Measurements from ENCODE around the gene SUSD6.
A peak's percentile ranks its signal among the peaks of the same experiment; 100 is the strongest.

The SUSD6 gene

DNA sequence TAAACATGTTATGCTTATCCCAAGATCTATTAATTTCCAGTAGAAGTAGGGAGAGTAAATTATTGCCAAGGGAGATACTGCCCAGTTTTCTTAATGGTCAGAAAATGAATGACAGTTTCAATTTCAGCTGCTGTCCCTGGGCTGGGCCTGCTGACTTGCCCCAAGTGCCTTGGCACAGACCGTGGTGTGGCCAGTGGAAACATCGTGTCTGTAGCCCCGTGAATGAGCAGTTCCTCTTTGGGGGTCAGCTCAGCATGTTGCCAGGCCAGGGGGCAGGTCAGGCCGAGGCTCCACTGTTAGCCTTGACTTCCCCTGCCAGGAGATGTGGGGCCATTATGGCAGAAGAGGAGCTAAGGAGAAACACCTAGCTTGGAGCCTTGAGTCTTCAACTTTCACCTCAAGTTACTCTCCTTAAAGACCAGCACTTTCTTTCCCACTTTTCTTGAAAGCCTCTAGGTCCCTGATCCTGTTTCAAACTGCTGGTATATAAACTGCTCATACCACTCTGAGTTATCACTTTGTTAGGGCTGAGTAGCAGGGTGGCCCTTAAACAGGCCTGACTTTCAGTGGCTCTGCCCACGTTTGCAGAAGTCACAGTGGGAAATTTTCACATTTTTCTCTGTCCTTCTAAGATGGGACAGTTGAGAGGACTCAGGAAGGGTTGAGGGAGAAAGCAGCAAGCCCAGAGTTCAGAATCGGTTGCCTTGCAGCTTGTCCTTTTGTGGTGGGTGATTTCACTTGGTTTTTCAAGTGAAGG is 73.2 kb downstream of the SUSD6 start:
- no peak for DNase-seq (ENCODE audit: low read depth)
- H3K4me3 ChIP-seq (replicated peaks; ENCODE audit: low read depth, low read length), result no peak overlapping the region
- no peak for TF ChIP-seq CTCF (IDR thresholded peaks at IDR 0.05; ENCODE audit: low read length, missing control alignments)

- H3K4me3 ChIP-seq (replicated peaks; ENCODE audit: low read depth, low read length), result no peak overlapping the region
Measured at GRCh38 chr14:69685218-69685616, 73.8 kb downstream of the SUSD6 start.

GRCh38 chr14:69685716-69686115 is 74.3 kb downstream of the SUSD6 start:
- peak; percentile 70 for DNase-seq (ENCODE audit: low read depth)
- H3K4me3 ChIP-seq (replicated peaks; ENCODE audit: low read depth, low read length), result no peak overlapping the region
- no peak for TF ChIP-seq CTCF (IDR thresholded peaks at IDR 0.05; ENCODE audit: low read length, missing control alignments)

More at GRCh38 chr14:69685218-69685616, 73.8 kb downstream of the SUSD6 start:
- no peak for DNase-seq (ENCODE audit: low read depth)
- no peak for TF ChIP-seq CTCF (IDR thresholded peaks at IDR 0.05; ENCODE audit: low read length, missing control alignments)

GRCh38 chr14:69687606-69688298 is 76.4 kb downstream of the SUSD6 start:
- TF ChIP-seq CTCF (IDR thresholded peaks at IDR 0.05; ENCODE audit: low read length, missing control alignments), result no peak
- no peak for DNase-seq (ENCODE audit: low read depth)
- H3K4me3 ChIP-seq (replicated peaks; ENCODE audit: low read depth, low read length), result no peak overlapping the region

GRCh38 chr14:69688299-69688649 is 76.9 kb downstream of the SUSD6 start:
- no peak for TF ChIP-seq CTCF (IDR thresholded peaks at IDR 0.05; ENCODE audit: low read length, missing control alignments)
- DNase-seq (ENCODE audit: low read depth), result no peak
- no peak overlapping the region for H3K4me3 ChIP-seq (replicated peaks; ENCODE audit: low read depth, low read length)

DNA sequence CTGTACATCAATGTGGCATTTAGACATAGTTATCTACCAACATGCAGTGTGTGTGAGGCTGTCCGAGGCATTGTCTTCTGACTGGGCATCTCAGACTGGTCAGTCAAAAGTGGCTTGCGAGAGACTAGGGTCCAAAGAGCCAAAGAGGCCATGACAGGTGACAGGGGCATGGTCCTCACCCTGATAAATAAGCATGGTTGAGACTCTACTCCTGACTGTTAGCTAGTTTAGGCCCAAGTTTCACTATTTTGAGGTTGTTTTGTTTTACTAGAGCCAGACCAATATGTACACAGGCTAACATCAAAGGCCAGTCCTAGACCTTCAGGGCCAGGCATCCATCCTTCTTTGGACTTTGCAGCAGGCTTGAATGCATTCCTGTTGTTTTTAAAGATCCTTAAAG is 78.6 kb downstream of the SUSD6 start:
- no peak for TF ChIP-seq CTCF (IDR thresholded peaks at IDR 0.05; ENCODE audit: low read length, missing control alignments)
- H3K4me3 ChIP-seq (replicated peaks; ENCODE audit: low read depth, low read length), result no peak overlapping the region
- no peak for DNase-seq (ENCODE audit: low read depth)
